GM12878 (cell line): ENCODE results near the gene MUC12. TPM values are rescaled to one million over a fixed set of nuclear protein-coding genes. Genes with fewer than 3 reads are reported as not detected.

Experiments
- ATAC-seq: fragments of 200-7000 bp; cut with Tn5 transposase; 3 replicates; pipeline ENCODE4 v1.9.1; 2020; ENCODE audit warnings: mild to moderate bottlenecking, moderate library complexity
- BruUV-seq: library from RNA; stranded (reverse); fragments of 400-500 nt; replicated peaks from 2 replicates; lab custom pipeline; 2021; lab: Mats Ljungman, UMichigan
- CTCF ChIA-PET: fragments of 300-600 bp; sonication (Branson Sonifier 250); formaldehyde crosslinking; extraction: SDS; loops from one replicate; lab custom pipeline; 2021; ENCODE audit warnings: inconsistent platforms; lab: Yijun Ruan, JAX
- POLR2A ChIA-PET: fragments of 350-600 bp; formaldehyde crosslinking; extraction: SDS; loops from one replicate; lab custom pipeline; 2021; ENCODE audit warnings: inconsistent platforms; lab: Charles Lee
- RAD21 ChIA-PET: fragments of 300-600 bp; sonication (Branson Sonifier 250); formaldehyde crosslinking; loops from one replicate; lab custom pipeline; 2023; ENCODE audit warnings: antibody characterized with exemption; ENCODE audit not compliant: unreplicated experiment; lab: Charles Lee
- SMC1A ChIA-PET: fragments of 300-600 bp; sonication (Branson Sonifier 250); formaldehyde crosslinking; loops from one replicate; lab custom pipeline; 2023; ENCODE audit not compliant: unreplicated experiment, uncharacterized antibody; lab: Charles Lee
- DNase-seq: peaks from one replicate; pipeline ENCODE4 v3.0.0-alpha.2; 2011; ENCODE audit warnings: low read depth, low spot score
- FAIRE-seq: peaks from 3 replicates; lab custom pipeline; 2011; peaks lifted over from hg19 to GRCh38; lab: Jason Lieb, UNC
- H2AFZ ChIP-seq: 2 replicates; pipeline ENCODE4 v1.6.0; 2011; ENCODE audit warnings: low read depth, low read length, control low read depth; ENCODE audit not compliant: control insufficient read depth
- H3K27ac ChIP-seq: 2 replicates; pipeline ENCODE4 v1.5.1; 2011; ENCODE audit warnings: control low read depth; ENCODE audit not compliant: control insufficient read depth, insufficient read depth
- H3K27me3 ChIP-seq, 2 experiments: replicated peaks in 1 of 2; 2 replicates each; pipeline versions ENCODE4 v1.6.0 to v1.6.1; 2011; ENCODE audit warnings: low read length in 1 of 2; ENCODE audit not compliant: control insufficient read depth in 2 of 2, insufficient read depth in 2 of 2
- H3K36me3 ChIP-seq, 2 experiments: 2 replicates each; pipeline ENCODE4 v1.5.1; 2011; ENCODE audit warnings: low read length in 1 of 2; ENCODE audit not compliant: control insufficient read depth in 2 of 2, insufficient read depth in 2 of 2
- H3K4me1 ChIP-seq: 2 replicates; pipeline ENCODE4 v1.6.1; 2011; ENCODE audit warnings: mild to moderate bottlenecking, low read length, moderate library complexity, mixed read lengths; ENCODE audit not compliant: control insufficient read depth, insufficient read depth
- H3K4me2 ChIP-seq: 2 replicates; pipeline ENCODE4 v1.6.0; 2011; ENCODE audit warnings: control low read depth; ENCODE audit not compliant: control insufficient read depth, insufficient read depth
- H3K4me3 ChIP-seq: fragments of 200-600 bp; sonication (generic); 2 replicates; pipeline ENCODE4 v1.5.1; 2016
- H3K79me2 ChIP-seq: 2 replicates; pipeline ENCODE4 v1.6.0; 2011; ENCODE audit warnings: low read length; ENCODE audit not compliant: control insufficient read depth, insufficient read depth
- H3K9ac ChIP-seq: 2 replicates; pipeline ENCODE4 v1.8.0; 2011; ENCODE audit warnings: low read length, control low read depth, mixed read lengths; ENCODE audit not compliant: control insufficient read depth, insufficient read depth
- H3K9me3 ChIP-seq: replicated peaks from 3 replicates; pipeline ENCODE4 v1.5.1; 2011; ENCODE audit warnings: mild to moderate bottlenecking, low read length; ENCODE audit not compliant: control insufficient read depth, insufficient read depth
- H4K20me1 ChIP-seq: 2 replicates; pipeline ENCODE4 v1.6.0; 2011; ENCODE audit not compliant: control insufficient read depth, insufficient read depth
- FOXM1 ChIP-seq: IDR thresholded peaks from 2 replicates; pipeline ENCODE4 v1.6.1; 2012; ENCODE audit warnings: low read depth, mild to moderate bottlenecking, inconsistent platforms, low read length, moderate library complexity
- MEF2B ChIP-seq: fragments of 450-650 bp; IDR thresholded peaks from 2 replicates; pipeline ENCODE4 v1.6.1; 2018; ENCODE audit warnings: mild to moderate bottlenecking, moderate library complexity; ENCODE audit not compliant: partially characterized antibody, poor library complexity, severe bottlenecking
- NFXL1 ChIP-seq: fragments of 450-650 bp; IDR thresholded peaks from 2 replicates; pipeline ENCODE4 v1.6.1; 2017; ENCODE audit warnings: antibody characterized with exemption, mild to moderate bottlenecking, borderline replicate concordance
- NFYB ChIP-seq: IDR thresholded peaks from 2 replicates; pipeline ENCODE4 v1.6.1; 2011; ENCODE audit warnings: low read depth, mild to moderate bottlenecking, low read length, improper control_type of control experiment, moderate library complexity; ENCODE audit not compliant: insufficient read depth
- NR2C1 ChIP-seq: fragments of 450-650 bp; IDR thresholded peaks from 2 replicates; pipeline ENCODE4 v1.6.1; 2017; ENCODE audit warnings: antibody characterized with exemption, mild to moderate bottlenecking, moderate library complexity
- SMAD5 ChIP-seq: IDR thresholded peaks from 2 replicates; pipeline ENCODE4 v1.6.1; 2016; ENCODE audit warnings: antibody characterized with exemption, low read depth
- YBX1 ChIP-seq: fragments of 450-650 bp; IDR thresholded peaks from 2 replicates; pipeline ENCODE4 v1.6.1; 2016; ENCODE audit warnings: antibody characterized with exemption
- WGBS: methylation state at CpG from one replicate; pipeline ENCODE4 v1.1.6; 2016; ENCODE audit warnings: low lambda C conversion rate; ENCODE audit not compliant: insufficient replicate concordance, insufficient coverage; ENCODE audit errors: missing lambda C conversion rate; 5-methylcytosine and 5-hydroxymethylcytosine counted together
- in situ Hi-C: fragments of 300-500 bp; cut with MboI; formaldehyde crosslinking; loops from 9 replicates; pipeline ENCODE4 v1.14.3; 2018; ENCODE audit warnings: mixed read lengths
- intact Hi-C: fragments of 100-400 bp; cut with micrococcal nuclease; formaldehyde crosslinking; loops from one replicate; pipeline ENCODE4 v1.14.2; 2022; ENCODE audit not compliant: unreplicated experiment
- polyA plus RNA-seq, 11 experiments: library from polyadenylated mRNA; depleted of rRNA in 4 of 11; unstranded in 6 of 11; stranded (reverse) in 5 of 11; fragments of >200 nt; fragmentation: Nextera tagmentation in 4 of 11; fragmentation: Illumina TruSeq in 1 of 11; extraction: Ambion mirVana in 4 of 11; extraction: Trizol in 1 of 11; gene quantifications; 1 replicate in 1 of 11; 2 replicates in 10 of 11; pipeline versions ENCODE4 v1.2.1 to v1.2.3, GENCODE V29; 2011 to 2016; ENCODE audit warnings: inconsistent platforms in 2 of 11, missing spikeins in 2 of 11, low read depth in 1 of 11
- total RNA-seq, 4 experiments: library from RNA; depleted of rRNA in 3 of 4; stranded (reverse); fragments of >200 nt in 3 of 4; fragmentation: Illumina TruSeq in 1 of 4; extraction: Trizol in 1 of 4; gene quantifications; 2 replicates each; pipeline versions ENCODE4 v1.2.1 to v1.2.3, GENCODE V29; 2013 to 2021
- TF ChIP-seq, protein P1 (sequence below): fragments of 450-650 bp; IDR thresholded peaks from 2 replicates; pipeline ENCODE4 v1.6.1; 2017; ENCODE audit warnings: borderline replicate concordance
- TF ChIP-seq, protein P2 (sequence below): fragments of 450-650 bp; IDR thresholded peaks from 2 replicates; pipeline ENCODE4 v1.6.1; 2017; ENCODE audit warnings: mild to moderate bottlenecking
- TF ChIP-seq, protein P3 (sequence below): fragments of 450-650 bp; formaldehyde crosslinking; IDR thresholded peaks from 2 replicates; pipeline ENCODE4 v1.4.0; 2020; ENCODE audit warnings: mild to moderate bottlenecking, moderate library complexity
- TF ChIP-seq, protein P4 (sequence below): fragments of 450-650 bp; conservative IDR thresholded peaks from 2 replicates; pipeline ENCODE4 v1.6.1; 2017; ENCODE audit warnings: mild to moderate bottlenecking, moderate library complexity

The MUC12 gene
- total and polyA plus RNA-seq, 10 of the 15 experiments (the other 5 are each of a cell fraction or from before 2014, with no cell fraction given), result 1.7 to 4.5 (median 2.6) TPM

DNA sequence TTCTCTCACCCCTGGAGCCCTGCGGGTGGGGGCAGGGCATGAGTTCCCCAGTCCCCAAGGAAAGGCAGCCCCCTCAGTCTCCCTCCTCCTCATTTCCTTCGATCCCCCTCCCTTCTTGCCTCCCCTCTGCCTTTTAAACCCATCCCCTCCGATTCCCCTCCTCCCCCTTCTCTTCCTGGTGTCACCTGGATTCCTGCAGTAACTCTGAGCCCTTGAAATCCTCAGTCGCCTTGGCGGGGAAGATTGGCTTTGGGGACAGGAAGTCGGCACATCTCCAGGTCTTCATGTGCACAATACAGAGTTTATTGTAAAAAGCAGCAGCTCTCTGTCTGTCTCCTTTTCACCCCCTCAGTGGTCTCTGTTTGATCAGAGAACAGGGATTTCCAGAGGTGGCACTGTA lies 1.3 kb upstream of the MUC12 start:
- no peaks in the 10 kb centered on the region for H3K36me3 ChIP-seq
- no peak overlapping the region for H3K9ac ChIP-seq
- SMC1A ChIA-PET, result no interaction called here
- H3K4me3 ChIP-seq, result no peak overlapping the region
- RAD21 ChIA-PET, result no interaction called here
- CTCF ChIA-PET, result interaction anchor here (1.2 kb wide), 1 partner anchor 91 kb away, joined by 4 read pairs; no protein-coding TSS in a partner anchor
- peaks cover 3 to 15% of the 10 kb centered on the region in 2 experiments; a peak in 3 of 4 replicates for H3K27me3 ChIP-seq
- no peak overlapping the region for H2AFZ ChIP-seq
- DNase-seq (no peak), ATAC-seq (no peak), FAIRE-seq (no peak)
- peaks cover 3% of the 10 kb centered on the region for H4K20me1 ChIP-seq
- no peaks in the 10 kb centered on the region for H3K4me1 ChIP-seq
- no peaks in the 10 kb centered on the region for H3K79me2 ChIP-seq
- 0% methylated on average over 6 of the region's 6 CpGs for WGBS
- no peaks in the 10 kb centered on the region; the same call in 2 of the 3 replicates for H3K9me3 ChIP-seq
- no peak overlapping the region for H3K4me2 ChIP-seq
- POLR2A ChIA-PET, result no interaction called here
- intact Hi-C loops, result loop anchor here (5.0 kb wide), 1 partner anchor 76 kb away; no protein-coding TSS in a partner anchor
- no TSS peak for BruUV-seq
- in situ Hi-C loops, result loop anchor here (5.0 kb wide), 1 partner anchor 84 kb away; no protein-coding TSS in a partner anchor
- no peak overlapping the region for H3K27ac ChIP-seq
- TF ChIP-seq NFXL1 (no peak), YBX1 (no peak), FOXM1 (no peak), NFYB (no peak), MEF2B (no peak), NR2C1 (no peak), SMAD5 (no peak)
- TF ChIP-seq, protein P1, sequence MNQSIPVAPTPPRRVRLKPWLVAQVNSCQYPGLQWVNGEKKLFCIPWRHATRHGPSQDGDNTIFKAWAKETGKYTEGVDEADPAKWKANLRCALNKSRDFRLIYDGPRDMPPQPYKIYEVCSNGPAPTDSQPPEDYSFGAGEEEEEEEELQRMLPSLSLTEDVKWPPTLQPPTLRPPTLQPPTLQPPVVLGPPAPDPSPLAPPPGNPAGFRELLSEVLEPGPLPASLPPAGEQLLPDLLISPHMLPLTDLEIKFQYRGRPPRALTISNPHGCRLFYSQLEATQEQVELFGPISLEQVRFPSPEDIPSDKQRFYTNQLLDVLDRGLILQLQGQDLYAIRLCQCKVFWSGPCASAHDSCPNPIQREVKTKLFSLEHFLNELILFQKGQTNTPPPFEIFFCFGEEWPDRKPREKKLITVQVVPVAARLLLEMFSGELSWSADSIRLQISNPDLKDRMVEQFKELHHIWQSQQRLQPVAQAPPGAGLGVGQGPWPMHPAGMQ, result no peak
- TF ChIP-seq, protein P2, sequence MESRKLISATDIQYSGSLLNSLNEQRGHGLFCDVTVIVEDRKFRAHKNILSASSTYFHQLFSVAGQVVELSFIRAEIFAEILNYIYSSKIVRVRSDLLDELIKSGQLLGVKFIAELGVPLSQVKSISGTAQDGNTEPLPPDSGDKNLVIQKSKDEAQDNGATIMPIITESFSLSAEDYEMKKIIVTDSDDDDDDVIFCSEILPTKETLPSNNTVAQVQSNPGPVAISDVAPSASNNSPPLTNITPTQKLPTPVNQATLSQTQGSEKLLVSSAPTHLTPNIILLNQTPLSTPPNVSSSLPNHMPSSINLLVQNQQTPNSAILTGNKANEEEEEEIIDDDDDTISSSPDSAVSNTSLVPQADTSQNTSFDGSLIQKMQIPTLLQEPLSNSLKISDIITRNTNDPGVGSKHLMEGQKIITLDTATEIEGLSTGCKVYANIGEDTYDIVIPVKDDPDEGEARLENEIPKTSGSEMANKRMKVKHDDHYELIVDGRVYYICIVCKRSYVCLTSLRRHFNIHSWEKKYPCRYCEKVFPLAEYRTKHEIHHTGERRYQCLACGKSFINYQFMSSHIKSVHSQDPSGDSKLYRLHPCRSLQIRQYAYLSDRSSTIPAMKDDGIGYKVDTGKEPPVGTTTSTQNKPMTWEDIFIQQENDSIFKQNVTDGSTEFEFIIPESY, result no peak
- TF ChIP-seq, protein P3, sequence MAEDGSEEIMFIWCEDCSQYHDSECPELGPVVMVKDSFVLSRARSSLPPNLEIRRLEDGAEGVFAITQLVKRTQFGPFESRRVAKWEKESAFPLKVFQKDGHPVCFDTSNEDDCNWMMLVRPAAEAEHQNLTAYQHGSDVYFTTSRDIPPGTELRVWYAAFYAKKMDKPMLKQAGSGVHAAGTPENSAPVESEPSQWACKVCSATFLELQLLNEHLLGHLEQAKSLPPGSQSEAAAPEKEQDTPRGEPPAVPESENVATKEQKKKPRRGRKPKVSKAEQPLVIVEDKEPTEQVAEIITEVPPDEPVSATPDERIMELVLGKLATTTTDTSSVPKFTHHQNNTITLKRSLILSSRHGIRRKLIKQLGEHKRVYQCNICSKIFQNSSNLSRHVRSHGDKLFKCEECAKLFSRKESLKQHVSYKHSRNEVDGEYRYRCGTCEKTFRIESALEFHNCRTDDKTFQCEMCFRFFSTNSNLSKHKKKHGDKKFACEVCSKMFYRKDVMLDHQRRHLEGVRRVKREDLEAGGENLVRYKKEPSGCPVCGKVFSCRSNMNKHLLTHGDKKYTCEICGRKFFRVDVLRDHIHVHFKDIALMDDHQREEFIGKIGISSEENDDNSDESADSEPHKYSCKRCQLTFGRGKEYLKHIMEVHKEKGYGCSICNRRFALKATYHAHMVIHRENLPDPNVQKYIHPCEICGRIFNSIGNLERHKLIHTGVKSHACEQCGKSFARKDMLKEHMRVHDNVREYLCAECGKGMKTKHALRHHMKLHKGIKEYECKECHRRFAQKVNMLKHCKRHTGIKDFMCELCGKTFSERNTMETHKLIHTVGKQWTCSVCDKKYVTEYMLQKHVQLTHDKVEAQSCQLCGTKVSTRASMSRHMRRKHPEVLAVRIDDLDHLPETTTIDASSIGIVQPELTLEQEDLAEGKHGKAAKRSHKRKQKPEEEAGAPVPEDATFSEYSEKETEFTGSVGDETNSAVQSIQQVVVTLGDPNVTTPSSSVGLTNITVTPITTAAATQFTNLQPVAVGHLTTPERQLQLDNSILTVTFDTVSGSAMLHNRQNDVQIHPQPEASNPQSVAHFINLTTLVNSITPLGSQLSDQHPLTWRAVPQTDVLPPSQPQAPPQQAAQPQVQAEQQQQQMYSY, result no peak
- TF ChIP-seq, protein P4, sequence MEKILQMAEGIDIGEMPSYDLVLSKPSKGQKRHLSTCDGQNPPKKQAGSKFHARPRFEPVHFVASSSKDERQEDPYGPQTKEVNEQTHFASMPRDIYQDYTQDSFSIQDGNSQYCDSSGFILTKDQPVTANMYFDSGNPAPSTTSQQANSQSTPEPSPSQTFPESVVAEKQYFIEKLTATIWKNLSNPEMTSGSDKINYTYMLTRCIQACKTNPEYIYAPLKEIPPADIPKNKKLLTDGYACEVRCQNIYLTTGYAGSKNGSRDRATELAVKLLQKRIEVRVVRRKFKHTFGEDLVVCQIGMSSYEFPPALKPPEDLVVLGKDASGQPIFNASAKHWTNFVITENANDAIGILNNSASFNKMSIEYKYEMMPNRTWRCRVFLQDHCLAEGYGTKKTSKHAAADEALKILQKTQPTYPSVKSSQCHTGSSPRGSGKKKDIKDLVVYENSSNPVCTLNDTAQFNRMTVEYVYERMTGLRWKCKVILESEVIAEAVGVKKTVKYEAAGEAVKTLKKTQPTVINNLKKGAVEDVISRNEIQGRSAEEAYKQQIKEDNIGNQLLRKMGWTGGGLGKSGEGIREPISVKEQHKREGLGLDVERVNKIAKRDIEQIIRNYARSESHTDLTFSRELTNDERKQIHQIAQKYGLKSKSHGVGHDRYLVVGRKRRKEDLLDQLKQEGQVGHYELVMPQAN, result no peak
